ENCODE data around the gene TNS1. TPM values are rescaled to one million over a fixed set of nuclear protein-coding genes. Genes with fewer than 3 reads are reported as not detected.

The TNS1 gene
- polyA plus RNA-seq, 6 donors from 2014 or later = 0.05 to 0.57 (median 0.35) TPM; not detected in 2

- peaks cover 0 to 8% (median 2%) of the 10 kb centered on the region in 7 donors for H3K9me3 Mint-ChIP-seq
- peaks cover 42 to 52% (median 48%) of the 10 kb centered on the region in 3 donors for H3K4me1 Mint-ChIP-seq
- no peak for ATAC-seq (ENCODE audit: low read depth in 2 of 2)
- peaks cover 0 to 32% (median 0%) of the 10 kb centered on the region in 3 donors for H3K27me3 Mint-ChIP-seq
- peak overlapping the region in 2 of 6 donors; percentile 4 to 55 for H3K27ac Mint-ChIP-seq
- peaks cover 0 to 9% of the 10 kb centered on the region in 2 donors for H3K36me3 Mint-ChIP-seq
- no peak overlapping the region for H3K4me3 Mint-ChIP-seq
- no peak for DNase-seq
Measured at GRCh38 chr2:217868911-217869334, 133.9 kb downstream of the TNS1 start.

DNA sequence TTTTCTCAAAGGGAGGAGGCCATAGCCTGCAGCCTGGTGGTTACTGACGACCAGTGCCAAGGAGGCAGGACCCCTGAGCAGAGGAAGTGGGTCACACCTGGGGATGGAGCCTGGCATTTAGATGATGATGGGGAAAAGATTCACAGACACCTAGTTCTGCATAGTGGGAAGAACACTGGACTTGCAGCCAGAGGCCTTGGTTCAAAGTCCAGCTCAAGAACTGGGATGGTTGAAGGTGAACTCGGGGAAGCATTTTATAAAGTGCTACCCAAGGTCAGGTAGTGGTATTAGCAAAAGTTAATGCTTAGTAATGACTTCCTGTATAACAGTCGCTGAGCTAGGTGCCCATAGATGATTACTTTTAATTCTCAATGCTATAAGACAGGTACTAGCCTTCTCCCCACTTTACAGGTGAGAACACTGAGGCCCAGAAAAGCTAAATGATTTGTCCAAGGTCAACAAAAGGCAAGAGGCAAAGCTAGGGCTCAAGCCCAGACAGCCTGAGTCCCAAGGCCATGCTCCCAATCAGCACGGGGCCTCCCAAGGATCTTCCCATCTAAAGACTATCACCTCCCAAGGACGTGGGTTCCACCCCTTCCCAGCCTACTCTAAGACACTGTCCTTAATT is 134.4 kb downstream of the TNS1 start:
- DNase-seq = no peak
- Mint-ChIP-seq H3K4me1 (peaks cover 48 to 58% (median 54%) of the 10 kb centered on the region in 3 donors), H3K27ac (peak overlapping the region in 3 of 6 donors; percentile 4 to 89 (median 27)), H3K4me3 (no peak overlapping the region), H3K36me3 (peaks cover 0 to 9% of the 10 kb centered on the region in 2 donors), H3K9me3 (peaks cover 0 to 8% (median 2%) of the 10 kb centered on the region in 7 donors), H3K27me3 (peaks cover 0 to 31% (median 0%) of the 10 kb centered on the region in 3 donors)
- no peak for ATAC-seq (ENCODE audit: low read depth in 2 of 2)

DNA sequence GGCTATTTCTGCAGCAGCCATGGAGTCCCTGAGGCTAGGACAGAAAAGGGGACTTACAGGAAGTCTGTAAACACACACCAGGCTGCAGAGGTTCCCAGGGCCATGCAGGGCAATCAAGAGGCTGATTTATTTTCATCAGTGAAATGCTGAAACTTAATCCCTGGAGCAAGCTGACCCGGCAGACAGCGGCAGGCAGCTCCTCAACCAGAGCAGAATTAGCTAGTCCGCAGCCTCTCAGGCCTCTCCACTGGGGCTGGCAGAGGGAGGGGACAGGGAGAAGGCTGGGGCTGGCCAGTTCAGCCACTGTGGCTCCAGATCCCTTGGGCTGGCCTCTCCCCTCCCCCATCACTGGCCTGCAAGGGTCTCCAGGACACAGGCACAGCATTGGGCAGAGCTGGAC is 136.3 kb downstream of the TNS1 start:
- no peak for ATAC-seq (ENCODE audit: low read depth in 2 of 2)
- Mint-ChIP-seq H3K9me3 (peaks cover 0 to 8% (median 2%) of the 10 kb centered on the region in 7 donors), H3K27ac (peak overlapping the region in 1 of 6 donors; percentile 86), H3K4me1 (peaks cover 65 to 68% (median 65%) of the 10 kb centered on the region in 3 donors), H3K27me3 (peaks cover 0 to 21% (median 0%) of the 10 kb centered on the region in 3 donors), H3K4me3 (peak overlapping the region in 2 of 8 donors; percentile 20 to 44), H3K36me3 (peaks cover 0 to 9% of the 10 kb centered on the region in 2 donors)
- no peak for DNase-seq

- ATAC-seq (ENCODE audit: low read depth in 2 of 2) = peak; percentile 93 to 94
Measured at GRCh38 chr2:217864963-217865772, 137.6 kb downstream of the TNS1 start.

GRCh38 chr2:217863883-217864282 is 138.9 kb downstream of the TNS1 start:
- Mint-ChIP-seq H3K36me3 (peaks cover 0 to 9% of the 10 kb centered on the region in 2 donors), H3K4me3 (peak overlapping the region in 3 of 8 donors; percentile 63 to 64 (median 63)), H3K27ac (peak overlapping the region in 3 of 6 donors; percentile 62 to 86 (median 85)), H3K27me3 (peaks cover 0 to 5% (median 0%) of the 10 kb centered on the region in 3 donors), H3K4me1 (peaks cover 59 to 65% (median 60%) of the 10 kb centered on the region in 3 donors), H3K9me3 (peaks cover 0 to 8% (median 2%) of the 10 kb centered on the region in 7 donors)
- ATAC-seq (ENCODE audit: low read depth in 2 of 2) = no peak
- no peak for DNase-seq

More at GRCh38 chr2:217864963-217865772, 137.6 kb downstream of the TNS1 start:
- peaks cover 0 to 12% (median 0%) of the 10 kb centered on the region in 3 donors for H3K27me3 Mint-ChIP-seq
- peaks cover 62 to 65% (median 63%) of the 10 kb centered on the region in 3 donors for H3K4me1 Mint-ChIP-seq
- H3K36me3 Mint-ChIP-seq = peaks cover 0 to 9% of the 10 kb centered on the region in 2 donors
- peaks cover 0 to 8% (median 2%) of the 10 kb centered on the region in 7 donors for H3K9me3 Mint-ChIP-seq
- peak overlapping the region; percentile 1 to 88 (median 70) for H3K4me3 Mint-ChIP-seq
- H3K27ac Mint-ChIP-seq = peak overlapping the region; percentile 41 to 90 (median 86)
- DNase-seq = peak; percentile 67

- peak overlapping the region in 1 of 8 donors; percentile 20 for H3K4me3 Mint-ChIP-seq
- peak overlapping the region in 1 of 6 donors; percentile 65 for H3K27ac Mint-ChIP-seq
- H3K4me1 Mint-ChIP-seq = peaks cover 42 to 50% (median 44%) of the 10 kb centered on the region in 3 donors
- ATAC-seq (ENCODE audit: low read depth in 2 of 2) (no peak), DNase-seq (no peak)
- no peaks in the 10 kb centered on the region for H3K36me3 Mint-ChIP-seq
- no peaks in the 10 kb centered on the region for H3K27me3 Mint-ChIP-seq
- peaks cover 0 to 8% (median 0%) of the 10 kb centered on the region in 7 donors for H3K9me3 Mint-ChIP-seq
Measured at GRCh38 chr2:217861334-217861877, 141.4 kb downstream of the TNS1 start.

DNA sequence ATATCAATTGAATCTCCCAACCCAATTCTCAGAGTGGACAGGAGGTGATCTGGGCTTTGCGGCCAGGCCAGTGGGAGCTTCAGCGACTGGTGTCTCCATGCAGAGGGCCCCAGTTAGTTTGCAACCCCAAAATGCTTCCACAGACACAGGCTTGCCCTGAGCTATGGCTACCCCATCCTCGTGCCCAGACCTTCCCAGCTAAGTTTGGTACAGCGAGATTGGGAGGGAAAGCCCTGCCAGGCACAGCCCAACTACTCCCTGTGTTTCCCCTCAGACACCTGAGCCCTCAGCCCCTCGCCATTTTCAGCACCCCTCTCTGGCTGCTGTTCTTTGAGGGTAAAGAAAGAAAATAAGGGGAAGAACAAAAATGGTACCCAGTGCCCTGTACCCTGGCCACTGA is 142.9 kb downstream of the TNS1 start:
- ATAC-seq (ENCODE audit: low read depth in 2 of 2) (no peak), DNase-seq (no peak)
- Mint-ChIP-seq H3K27ac (peak overlapping the region in 1 of 6 donors; percentile 20), H3K4me3 (no peak overlapping the region), H3K4me1 (peaks cover 27 to 35% (median 29%) of the 10 kb centered on the region in 3 donors), H3K27me3 (peaks cover 0 to 6% (median 0%) of the 10 kb centered on the region in 3 donors), H3K36me3 (no peaks in the 10 kb centered on the region), H3K9me3 (peaks cover 0 to 4% (median 0%) of the 10 kb centered on the region in 7 donors)

- DNase-seq (no peak), ATAC-seq (ENCODE audit: low read depth in 2 of 2) (no peak)
- Mint-ChIP-seq H3K36me3 (no peaks in the 10 kb centered on the region), H3K27ac (no peak overlapping the region), H3K4me3 (no peak overlapping the region), H3K4me1 (peaks cover 16 to 24% (median 18%) of the 10 kb centered on the region in 3 donors), H3K27me3 (peaks cover 0 to 8% (median 0%) of the 10 kb centered on the region in 3 donors), H3K9me3 (no peaks in the 10 kb centered on the region)
Measured at GRCh38 chr2:217858519-217859491, 144.0 kb downstream of the TNS1 start.

DNA sequence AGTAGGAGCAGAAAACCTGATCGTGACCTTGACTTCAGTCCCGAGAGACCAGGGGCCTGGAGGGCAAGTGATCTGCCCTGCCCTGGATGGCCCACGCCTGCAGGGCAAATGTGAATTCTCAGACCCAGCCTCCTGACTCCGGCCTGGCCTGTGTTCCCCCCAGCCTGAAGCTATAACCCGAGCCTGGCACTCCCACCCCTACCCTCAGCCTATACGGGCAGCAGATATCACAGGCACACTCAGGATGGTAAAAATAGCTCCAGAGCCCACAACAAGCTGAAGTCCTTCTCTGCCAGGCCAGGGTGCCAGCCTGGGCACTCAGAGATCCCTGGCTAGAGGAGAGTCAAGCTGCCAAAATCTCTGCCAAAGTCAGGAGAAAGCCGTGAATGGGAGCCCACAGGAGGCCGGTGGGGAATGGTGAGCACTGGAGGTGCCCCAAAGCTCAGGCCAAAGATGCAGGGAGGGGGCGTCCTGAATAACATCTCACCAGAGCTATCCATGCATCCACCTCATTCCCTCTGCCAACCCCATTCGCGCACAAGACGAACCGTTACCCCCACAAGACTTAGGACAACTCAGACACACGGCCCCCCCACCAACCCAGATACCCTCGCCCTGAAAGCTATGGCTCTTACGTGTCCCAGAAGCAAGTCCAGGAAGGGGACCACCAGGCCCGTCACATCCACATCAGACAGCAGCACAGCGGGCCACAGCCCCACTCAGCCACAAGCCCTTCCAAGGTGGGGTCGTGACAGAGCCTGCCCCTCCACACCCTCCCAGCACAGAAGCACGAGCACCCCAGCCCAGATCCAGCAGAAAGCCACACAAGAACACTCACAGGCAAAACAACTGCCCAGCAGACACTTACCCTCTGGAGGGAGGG is 144.9 kb downstream of the TNS1 start:
- Mint-ChIP-seq H3K9me3 (no peaks in the 10 kb centered on the region), H3K4me3 (no peak overlapping the region), H3K27me3 (peaks cover 0 to 8% (median 0%) of the 10 kb centered on the region in 3 donors), H3K27ac (peak overlapping the region in 3 of 6 donors; percentile 36 to 86 (median 42)), H3K4me1 (peaks cover 6 to 15% (median 9%) of the 10 kb centered on the region in 3 donors), H3K36me3 (no peaks in the 10 kb centered on the region)
- ATAC-seq (ENCODE audit: low read depth in 2 of 2) (no peak), DNase-seq (no peak)

DNA sequence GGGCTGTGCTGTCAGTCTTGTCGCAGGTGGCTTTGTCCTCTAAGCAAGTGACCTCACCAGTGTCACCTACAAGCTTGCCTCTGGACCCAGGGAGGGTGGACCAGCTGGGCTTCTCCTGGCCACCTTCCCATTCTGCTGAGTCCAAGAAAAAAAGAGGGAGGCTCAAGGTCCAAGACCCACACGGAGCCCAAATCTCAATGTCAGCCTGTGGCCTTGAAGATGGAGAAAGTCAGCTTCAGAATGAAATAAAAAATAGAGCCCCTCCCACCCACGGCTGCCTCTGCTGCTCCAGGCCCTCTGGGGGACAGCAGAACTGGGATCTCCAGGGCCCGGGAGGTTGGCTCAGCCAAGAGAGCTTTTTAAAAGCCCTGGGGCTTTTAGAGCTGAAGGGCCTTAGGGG is 145.9 kb downstream of the TNS1 start:
- H3K27me3 Mint-ChIP-seq = peaks cover 0 to 8% (median 0%) of the 10 kb centered on the region in 3 donors
- no peaks in the 10 kb centered on the region for H3K36me3 Mint-ChIP-seq
- DNase-seq (no peak), ATAC-seq (ENCODE audit: low read depth in 2 of 2) (no peak)
- no peak overlapping the region for H3K27ac Mint-ChIP-seq
- H3K9me3 Mint-ChIP-seq = no peaks in the 10 kb centered on the region
- H3K4me1 Mint-ChIP-seq = peaks cover 2 to 6% (median 3%) of the 10 kb centered on the region in 3 donors
- H3K4me3 Mint-ChIP-seq = no peak overlapping the region

DNA sequence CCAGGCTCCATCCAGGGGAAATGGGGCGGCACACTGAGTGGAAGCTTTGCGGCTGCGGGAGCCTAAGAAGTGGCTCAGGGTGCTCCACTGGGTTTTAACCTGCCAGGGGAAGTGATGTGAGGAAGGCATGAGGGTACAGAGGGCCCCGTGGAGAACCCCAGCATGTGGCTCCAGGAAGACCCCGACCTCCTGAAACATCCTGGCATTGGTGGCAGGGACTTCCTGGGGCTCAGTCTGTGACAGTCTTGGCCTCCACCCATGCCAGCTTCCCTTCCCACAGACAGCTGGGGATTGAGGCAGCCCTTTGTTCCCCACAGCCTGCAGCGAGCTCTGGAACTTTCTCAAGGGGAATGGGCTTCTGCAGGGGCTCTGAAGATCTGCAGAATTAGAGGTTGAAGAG is 146.6 kb downstream of the TNS1 start:
- ATAC-seq (ENCODE audit: low read depth in 2 of 2) = no peak
- H3K27ac Mint-ChIP-seq = peak overlapping the region in 1 of 6 donors; percentile 67
- H3K9me3 Mint-ChIP-seq = no peaks in the 10 kb centered on the region
- no peak for DNase-seq
- no peaks in the 10 kb centered on the region for H3K36me3 Mint-ChIP-seq
- peaks cover 0 to 10% (median 0%) of the 10 kb centered on the region in 3 donors for H3K27me3 Mint-ChIP-seq
- peaks cover 4 to 6% (median 5%) of the 10 kb centered on the region in 3 donors for H3K4me1 Mint-ChIP-seq
- peak overlapping the region in 1 of 8 donors; percentile 65 for H3K4me3 Mint-ChIP-seq

Measured in naive B cell (primary cell).